Esophagus muscularis mucosa (tissue), 4 donors: ENCODE data around the gene ITGA8. TPM values are rescaled to one million over a fixed set of nuclear protein-coding genes. Genes with fewer than 3 reads are reported as not detected.
"Not testable (repeated sequence)": the region's sequence is repeated elsewhere in the genome, so short reads cannot be mapped to it uniquely, and the experiment has no call there.

Experiments used
- DNase-seq: peaks from one replicate; pipeline ENCODE4 v3.0.0-alpha.2; 2017; ENCODE audit errors: extremely low spot score
- H3K27ac ChIP-seq, 4 donors: fragments of 200-600 bp; sonication (generic); replicated peaks in 1 of 4; 1 replicate in 3 of 4; 2 replicates in 1 of 4; pipeline ENCODE4 v1.5.1; 2016 to 2019; ENCODE audit warnings: mild to moderate bottlenecking in 1 of 4
- H3K27me3 ChIP-seq, 4 donors: fragments of 200-600 bp; sonication (generic); one replicate each; pipeline versions ENCODE4 v1.5.1 to v1.6.0; 2016 to 2019
- H3K36me3 ChIP-seq, 4 donors: fragments of 200-600 bp; sonication (generic); one replicate each; pipeline ENCODE4 v1.5.1; 2016 to 2019
- H3K4me1 ChIP-seq, 4 donors: fragments of 200-600 bp; sonication (generic); one replicate each; pipeline ENCODE4 v1.5.1; 2016 to 2019
- H3K4me3 ChIP-seq, 4 donors: fragments of 200-600 bp; sonication (generic); 1 replicate in 2 of 4; 2 replicates in 2 of 4; pipeline ENCODE4 v1.5.1; 2016 to 2019; ENCODE audit warnings: mild to moderate bottlenecking in 4 of 4, moderate library complexity in 1 of 4
- H3K9me3 ChIP-seq, 4 donors: fragments of 200-600 bp; sonication (generic); 1 replicate in 3 of 4; 2 replicates in 1 of 4; pipeline ENCODE4 v1.5.1; 2016 to 2019
- EP300 ChIP-seq: sonication (generic); formaldehyde crosslinking; IDR thresholded peaks from one replicate; pipeline ENCODE4 v1.6.1; 2017; ENCODE audit warnings: antibody characterized with exemption
- POLR2A ChIP-seq: fragments of 450-650 bp; IDR thresholded peaks from one replicate; pipeline ENCODE4 v1.6.1; 2017; ENCODE audit warnings: antibody characterized with exemption, moderate library complexity, mild to moderate bottlenecking, low read depth
- POLR2AphosphoS5 ChIP-seq, 2 donors: sonication (generic); formaldehyde crosslinking; IDR thresholded peaks; one replicate each; pipeline ENCODE4 v1.6.1; 2017; ENCODE audit warnings: antibody characterized with exemption in 2 of 2
- WGBS: methylation state at CpG from one replicate; pipeline ENCODE4 v1.1.5; 2018; 5-methylcytosine and 5-hydroxymethylcytosine counted together
- intact Hi-C: fragments of 100-400 bp; cut with DNase I; formaldehyde crosslinking; loops from one replicate; pipeline ENCODE4 v1.15.1; 2023
- total RNA-seq, 4 donors: library from RNA; depleted of rRNA; stranded (reverse); fragments of >200 nt; gene quantifications; one replicate each; pipeline versions ENCODE4 v1.1.0 to v1.2.1, GENCODE V29; 2016
- TF ChIP-seq, protein P1 (sequence below), 3 experiments: fragments of 200-600 bp in 2 of 3; fragments of 450-650 bp in 1 of 3; sonication (generic) in 2 of 3; IDR thresholded peaks; one replicate each; pipeline ENCODE4 v1.5.1; 2017 to 2019; ENCODE audit warnings: antibody characterized with exemption in 3 of 3, mild to moderate bottlenecking in 2 of 3, moderate library complexity in 1 of 3

ITGA8 gene
- total RNA-seq, 4 donors from 2014 or later, result 26.2 to 113 (median 50.4) TPM

DNA sequence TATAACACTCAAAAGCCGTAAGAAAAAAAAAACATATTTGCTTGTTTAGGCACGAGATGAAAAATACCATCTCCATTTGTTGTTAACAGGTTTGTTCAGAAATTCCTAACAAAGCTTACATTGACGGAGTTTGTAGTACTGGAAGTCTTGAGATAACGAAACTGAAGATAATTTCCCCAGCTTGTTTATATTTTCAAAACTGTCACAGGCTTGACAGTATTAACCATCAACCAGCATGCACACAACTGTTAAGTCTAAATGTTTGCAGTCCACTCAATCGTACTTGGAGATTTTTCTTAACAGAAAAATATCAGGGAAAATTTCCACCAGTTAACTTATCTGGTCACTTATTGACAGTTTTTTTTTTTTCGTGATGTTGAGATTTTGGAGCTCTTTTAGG lies 68.5 kb downstream of the ITGA8 start:
- Histone ChIP-seq H3K4me3 (no peak overlapping the region), H3K27ac (no peak overlapping the region), H3K4me1 (no peaks in the 10 kb centered on the region), H3K9me3 (no peaks in the 10 kb centered on the region), H3K27me3 (no peaks in the 10 kb centered on the region), H3K36me3 (no peaks in the 10 kb centered on the region)
- WGBS, result 76% methylated on average over 6 of the region's 6 CpGs
- TF ChIP-seq EP300 (no peak), POLR2AphosphoS5 (IDR thresholded peaks at IDR 0.05) (no peak)
- intact Hi-C loops, result no loop called here
- no peak for DNase-seq

DNA sequence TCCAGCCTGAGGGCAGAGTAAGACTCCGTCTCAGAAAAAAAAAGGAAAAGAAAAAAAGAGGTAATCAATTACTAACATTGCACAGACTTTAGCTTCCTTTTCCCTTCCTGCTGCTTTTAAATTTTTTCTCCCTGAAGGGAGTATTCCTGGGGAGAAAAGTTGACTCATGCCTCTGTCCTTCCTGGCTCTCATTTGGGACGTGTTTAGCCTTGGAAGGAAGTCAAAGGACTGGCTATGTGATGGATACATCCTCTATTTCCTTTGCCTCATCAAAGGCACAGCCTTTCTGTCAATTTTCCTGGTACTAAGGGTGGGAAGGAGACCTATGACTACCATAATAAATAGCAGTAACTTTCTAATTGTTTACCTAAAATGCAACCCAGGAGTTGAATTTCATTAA lies 77.6 kb downstream of the ITGA8 start:
- TF ChIP-seq POLR2AphosphoS5 (IDR thresholded peaks at IDR 0.05) (no peak), EP300 (no peak), POLR2A (no peak)
- TF ChIP-seq, protein P1, sequence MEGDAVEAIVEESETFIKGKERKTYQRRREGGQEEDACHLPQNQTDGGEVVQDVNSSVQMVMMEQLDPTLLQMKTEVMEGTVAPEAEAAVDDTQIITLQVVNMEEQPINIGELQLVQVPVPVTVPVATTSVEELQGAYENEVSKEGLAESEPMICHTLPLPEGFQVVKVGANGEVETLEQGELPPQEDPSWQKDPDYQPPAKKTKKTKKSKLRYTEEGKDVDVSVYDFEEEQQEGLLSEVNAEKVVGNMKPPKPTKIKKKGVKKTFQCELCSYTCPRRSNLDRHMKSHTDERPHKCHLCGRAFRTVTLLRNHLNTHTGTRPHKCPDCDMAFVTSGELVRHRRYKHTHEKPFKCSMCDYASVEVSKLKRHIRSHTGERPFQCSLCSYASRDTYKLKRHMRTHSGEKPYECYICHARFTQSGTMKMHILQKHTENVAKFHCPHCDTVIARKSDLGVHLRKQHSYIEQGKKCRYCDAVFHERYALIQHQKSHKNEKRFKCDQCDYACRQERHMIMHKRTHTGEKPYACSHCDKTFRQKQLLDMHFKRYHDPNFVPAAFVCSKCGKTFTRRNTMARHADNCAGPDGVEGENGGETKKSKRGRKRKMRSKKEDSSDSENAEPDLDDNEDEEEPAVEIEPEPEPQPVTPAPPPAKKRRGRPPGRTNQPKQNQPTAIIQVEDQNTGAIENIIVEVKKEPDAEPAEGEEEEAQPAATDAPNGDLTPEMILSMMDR (IDR thresholded peaks at IDR 0.05), result no peak
- DNase-seq, result no peak
- H3K4me3 ChIP-seq, result no peak overlapping the region
- no peaks in the 10 kb centered on the region for H3K9me3 ChIP-seq
- H3K4me1 ChIP-seq, result peaks cover 0 to 11% (median 8%) of the 10 kb centered on the region in 4 donors
- 33% methylated on average over 2 of the region's 2 CpGs for WGBS
- H3K27me3 ChIP-seq, result no peaks in the 10 kb centered on the region
- intact Hi-C loops, result loop anchor here (10.0 kb wide), 1 partner anchor 183 kb away; no protein-coding TSS in a partner anchor
- no peak overlapping the region for H3K27ac ChIP-seq
- H3K36me3 ChIP-seq, result no peaks in the 10 kb centered on the region

DNA sequence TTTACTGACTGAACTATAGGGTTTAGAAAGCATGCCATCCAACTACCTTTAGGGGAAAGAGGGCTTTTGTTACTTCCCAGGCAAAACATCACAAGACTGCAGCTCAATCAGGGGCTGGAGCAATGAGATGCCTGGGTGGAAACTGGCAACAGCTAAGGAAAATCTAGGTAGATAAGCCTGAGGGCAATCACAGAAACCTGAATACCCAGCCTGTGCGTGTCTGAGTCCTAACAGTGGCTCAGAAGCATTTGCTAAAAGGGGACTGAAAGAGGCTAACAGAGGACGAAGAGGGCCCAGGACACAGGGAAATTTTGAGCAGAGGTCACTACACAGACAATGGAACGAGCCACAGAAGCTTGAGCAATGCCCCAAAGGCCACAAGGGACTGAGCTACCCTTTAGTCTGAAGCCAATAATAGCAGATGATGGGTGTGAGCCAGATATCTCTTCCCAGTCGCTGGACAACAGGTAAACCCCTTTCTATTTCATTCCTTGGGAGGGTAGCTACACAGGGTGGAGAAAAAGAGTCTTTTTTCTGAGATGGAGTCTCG lies 79.1 kb downstream of the ITGA8 start:
- H3K27ac ChIP-seq, result no peak overlapping the region
- H3K36me3 ChIP-seq, result no peaks in the 10 kb centered on the region
- peaks cover 0 to 11% (median 8%) of the 10 kb centered on the region in 4 donors for H3K4me1 ChIP-seq

DNA sequence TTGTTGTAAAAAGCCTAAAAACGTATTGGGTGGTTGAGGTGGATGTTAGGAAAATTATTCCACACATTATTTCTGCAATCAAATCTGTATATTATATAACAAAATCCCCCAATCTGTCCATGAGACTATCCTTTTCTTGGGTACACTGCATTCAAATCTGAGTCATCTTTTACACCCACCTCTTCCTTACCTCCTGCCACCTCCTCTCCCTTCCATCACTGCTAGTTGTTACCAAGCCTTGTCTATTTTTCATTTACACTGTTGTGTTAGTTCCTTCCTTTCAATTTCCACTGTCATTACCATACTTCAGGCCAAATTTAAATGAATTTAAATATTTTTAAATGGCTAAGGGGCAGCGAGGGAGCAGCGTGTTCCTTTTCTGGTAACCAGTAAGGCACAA lies 83.3 kb downstream of the ITGA8 start:
- H3K4me3 ChIP-seq, result no peak overlapping the region
- no peaks in the 10 kb centered on the region for H3K9me3 ChIP-seq
- 93% methylated on average over 3 of the region's 3 CpGs for WGBS
- no peak overlapping the region for H3K27ac ChIP-seq
- H3K4me1 ChIP-seq, result peaks cover 0 to 3% (median 0%) of the 10 kb centered on the region in 4 donors
- H3K36me3 ChIP-seq, result no peaks in the 10 kb centered on the region
- no peaks in the 10 kb centered on the region for H3K27me3 ChIP-seq
- DNase-seq, result no peak
- intact Hi-C loops, result no loop called here
- TF ChIP-seq POLR2A (no peak), EP300 (no peak), POLR2AphosphoS5 (IDR thresholded peaks at IDR 0.05) (no peak)

More for the DNA sequence above, 79.1 kb downstream of the ITGA8 start:
- 83% methylated on average over 4 of the region's 5 CpGs for WGBS
- no peak for DNase-seq
- no peaks in the 10 kb centered on the region for H3K9me3 ChIP-seq
- no peaks in the 10 kb centered on the region for H3K27me3 ChIP-seq
- no peak for TF ChIP-seq POLR2AphosphoS5 (IDR thresholded peaks at IDR 0.05)
- H3K4me3 ChIP-seq, result no peak overlapping the region
- intact Hi-C loops, result loop anchor here (10.0 kb wide), 1 partner anchor 184 kb away; no protein-coding TSS in a partner anchor

DNA sequence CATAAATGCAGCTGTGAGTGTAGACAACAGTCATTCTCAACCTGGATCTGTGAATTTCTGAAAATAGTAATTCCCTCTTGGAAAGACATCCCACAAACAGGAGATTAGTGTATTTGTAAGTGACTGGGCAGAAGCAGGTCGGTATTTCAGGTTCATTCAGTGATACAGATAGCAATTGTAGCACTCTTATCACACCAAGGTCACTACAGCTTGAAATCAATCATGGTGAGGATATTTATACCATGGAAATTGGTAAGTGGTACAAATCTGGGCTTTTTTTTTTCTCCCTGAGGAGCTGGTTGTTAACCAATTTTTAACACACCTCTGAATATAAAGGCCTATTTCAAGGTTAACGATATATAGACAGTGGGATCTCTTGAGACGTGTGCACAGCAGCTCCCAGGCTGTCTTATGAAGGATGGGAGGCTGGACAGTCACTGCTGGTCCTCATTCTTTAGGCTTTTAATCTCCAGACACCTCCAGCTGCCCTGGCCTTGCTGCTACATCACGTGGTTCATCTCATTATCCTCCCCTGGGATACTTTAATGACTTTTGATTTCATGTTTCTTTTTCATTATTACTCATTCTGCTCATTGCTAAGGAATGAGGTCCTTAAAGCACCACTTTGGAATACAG lies 87.1 kb downstream of the ITGA8 start:
- Histone ChIP-seq H3K4me1 (no peaks in the 10 kb centered on the region), H3K9me3 (no peaks in the 10 kb centered on the region), H3K36me3 (no peaks in the 10 kb centered on the region), H3K4me3 (no peak overlapping the region), H3K27ac (no peak overlapping the region), H3K27me3 (no peaks in the 10 kb centered on the region)
- intact Hi-C loops, result no loop called here
- no peak for TF ChIP-seq POLR2A
- TF ChIP-seq POLR2AphosphoS5 (IDR thresholded peaks at IDR 0.05), result no peak
- TF ChIP-seq, protein P1 (IDR thresholded peaks at IDR 0.05), result no peak
- no peak for TF ChIP-seq EP300
- no peak for DNase-seq
- WGBS, result 75% methylated on average over 4 of the region's 4 CpGs

DNA sequence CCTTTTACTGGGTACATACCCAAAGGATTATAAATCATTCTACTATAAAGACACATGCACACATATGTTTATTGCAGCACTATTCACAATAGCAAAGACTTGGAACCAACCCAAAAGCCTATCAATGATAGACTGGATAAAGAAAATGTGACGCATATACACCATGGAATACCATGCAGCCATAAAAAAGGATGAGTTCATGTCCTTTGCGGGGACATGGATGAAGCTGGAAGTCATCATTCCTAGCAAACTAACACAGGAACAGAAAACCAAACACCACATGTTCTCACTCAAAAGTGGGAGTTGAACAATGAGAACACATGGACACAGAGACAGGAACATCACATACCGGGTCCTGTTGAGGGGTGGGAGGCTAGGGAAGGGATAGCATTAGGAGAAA lies 88.5 kb downstream of the ITGA8 start:
- H3K4me3 ChIP-seq, H3K27ac ChIP-seq, DNase-seq, H3K4me1 ChIP-seq, H3K9me3 ChIP-seq, H3K27me3 ChIP-seq, intact Hi-C loops, H3K36me3 ChIP-seq: not testable (repeated sequence)
- WGBS, result 60% methylated on average over 3 of the region's 3 CpGs
